Stimulated activated CD8-positive, alpha-beta memory T cell treated with anti-CD3 and anti-CD28 coated beads, Interleukin-15, amount 100 ng/mL, for 48 hours (primary cell): ENCODE results near the gene ATCAY.
"Not testable (repeated sequence)": the region's sequence is repeated elsewhere in the genome, so short reads cannot be mapped to it uniquely, and the experiment has no call there.

Source experiments
- DNase-seq, 2 donors: peaks; one replicate each; pipeline ENCODE4 v3.0.0-alpha.2; 2020; ENCODE audit warnings: low read depth in 2 of 2

Gene ATCAY

GRCh38 chr19:3902317-3902973 lies 22.0 kb downstream of the ATCAY start:
- DNase-seq, result no peak

- DNase-seq, result no peak
Observed at GRCh38 chr19:3904233-3904632, 23.7 kb downstream of the ATCAY start.

DNA sequence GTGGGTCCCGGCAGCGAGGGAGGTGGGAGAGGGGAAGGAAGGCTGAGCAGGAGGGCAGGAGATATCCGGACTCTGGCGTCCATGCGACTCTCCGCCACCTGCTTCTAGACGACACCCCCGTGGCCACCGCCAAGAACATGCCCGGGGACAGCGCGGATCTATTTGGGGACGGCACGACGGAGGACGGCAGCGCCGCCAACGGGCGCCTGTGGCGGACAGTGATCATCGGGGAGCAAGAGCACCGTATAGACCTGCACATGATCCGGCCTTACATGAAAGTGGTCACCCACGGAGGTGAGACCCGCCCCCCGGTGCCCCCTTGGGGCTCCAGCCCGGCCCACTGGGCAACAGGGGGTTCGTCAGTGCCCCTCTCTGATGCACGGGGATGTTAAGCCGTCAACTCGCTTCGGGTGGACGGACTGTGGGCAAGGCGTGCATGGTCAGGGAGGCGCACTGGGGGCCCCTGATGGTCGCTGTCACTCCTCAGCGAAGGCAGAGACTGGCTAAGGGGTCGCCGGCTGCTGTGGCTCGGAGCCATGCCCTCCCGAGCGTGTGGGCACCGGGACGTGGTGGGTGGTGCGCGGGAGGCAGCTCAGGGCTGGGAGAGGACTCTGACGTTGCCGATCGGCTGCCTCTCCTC lies 27.3 kb downstream of the ATCAY start:
- DNase-seq, result no peak

GRCh38 chr19:3908266-3909054 lies 28.0 kb downstream of the ATCAY start:
- no peak for DNase-seq

DNA sequence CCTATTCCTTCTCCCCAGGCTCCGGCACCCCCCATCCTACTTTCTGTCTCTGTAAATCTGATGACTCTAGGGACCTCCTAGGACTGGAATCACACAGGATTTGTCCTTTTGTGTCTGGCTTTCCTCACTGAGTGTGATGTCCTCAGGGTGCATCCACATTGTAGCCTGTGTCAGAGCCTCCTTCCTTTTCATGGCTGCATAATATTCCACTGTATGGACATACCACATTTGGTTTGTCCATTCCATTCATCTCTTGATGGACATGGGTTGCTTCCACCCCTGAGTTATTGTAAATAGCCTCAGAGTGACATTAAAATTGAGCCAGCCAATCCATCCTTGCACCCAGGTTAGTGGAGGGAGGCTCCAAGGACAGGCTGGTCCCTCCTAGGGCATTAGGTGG lies 29.6 kb downstream of the ATCAY start:
- DNase-seq, result no peak

- no peak for DNase-seq
Observed at GRCh38 chr19:3914199-3914598, 33.7 kb downstream of the ATCAY start.

DNA sequence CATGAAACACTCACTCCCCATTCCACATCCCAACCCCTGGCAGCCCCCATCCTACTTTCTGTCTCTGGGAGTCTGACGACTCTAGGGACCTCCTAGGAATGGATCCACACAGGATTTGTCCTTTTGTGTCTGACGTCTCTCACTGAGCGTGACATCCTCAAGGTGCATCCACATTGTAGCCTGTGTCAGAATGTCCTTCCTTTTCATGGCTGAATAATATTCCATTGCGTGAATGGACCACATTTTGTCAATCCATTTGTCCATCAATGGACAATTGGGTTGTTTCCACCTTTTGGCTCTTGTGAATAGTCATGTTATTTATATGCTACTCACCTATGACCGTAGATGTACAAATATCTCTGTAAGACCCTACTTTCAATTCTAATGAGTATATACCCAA lies 35.5 kb downstream of the ATCAY start:
- DNase-seq, result no peak

GRCh38 chr19:3919793-3920192 lies 39.3 kb downstream of the ATCAY start:
- no peak for DNase-seq

DNA sequence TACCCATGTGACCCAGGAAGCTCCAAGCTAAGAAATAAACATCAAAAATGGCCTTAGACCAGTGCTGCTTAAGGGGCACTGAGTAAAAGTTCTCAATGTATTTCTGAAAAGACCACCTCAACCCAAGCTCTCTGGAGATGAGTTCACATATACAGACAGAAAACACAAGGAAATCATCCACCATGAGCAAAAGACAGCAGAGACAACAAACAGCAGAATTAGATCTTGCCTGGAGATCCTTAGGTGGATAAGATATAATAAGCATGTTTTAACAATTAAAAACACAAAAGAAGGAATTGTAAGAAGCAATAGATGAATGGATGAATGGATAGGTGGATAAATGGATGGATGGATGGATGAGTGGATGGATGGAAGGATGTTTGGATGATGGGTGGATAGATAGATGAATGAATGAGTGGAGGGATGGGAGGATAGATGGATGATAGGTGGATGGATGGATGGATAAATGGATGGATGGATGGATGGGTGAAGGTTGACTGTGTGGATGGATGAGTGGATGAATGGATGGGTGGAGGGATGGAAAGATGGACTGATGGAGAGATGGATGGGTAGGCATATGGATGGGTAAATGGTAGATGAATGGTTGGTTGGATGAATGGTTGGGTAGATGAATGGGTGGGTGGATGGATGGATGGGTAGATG lies 42.7 kb downstream of the ATCAY start:
- no peak for DNase-seq

DNA sequence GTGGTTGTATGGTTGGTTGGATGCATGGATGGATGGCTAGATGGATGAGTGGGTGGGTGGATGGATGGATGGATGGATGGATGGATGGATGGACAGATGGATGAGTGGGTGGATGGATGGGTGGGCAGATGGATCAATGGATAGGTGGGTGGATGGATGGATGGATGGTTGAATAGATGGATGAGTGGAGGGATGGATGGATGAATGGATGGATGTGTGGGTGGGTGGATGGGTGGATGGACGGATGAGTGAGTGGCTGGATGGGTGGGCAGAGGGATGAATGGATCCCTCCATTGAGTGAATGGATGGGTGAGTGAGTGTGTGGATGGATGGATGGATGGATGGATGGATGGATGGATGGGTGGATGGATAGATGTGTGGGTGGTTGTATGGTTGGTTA lies 43.4 kb downstream of the ATCAY start:
- no peak for DNase-seq

- no peak for DNase-seq
Observed at GRCh38 chr19:3931041-3931440, 50.6 kb downstream of the ATCAY start.

DNA sequence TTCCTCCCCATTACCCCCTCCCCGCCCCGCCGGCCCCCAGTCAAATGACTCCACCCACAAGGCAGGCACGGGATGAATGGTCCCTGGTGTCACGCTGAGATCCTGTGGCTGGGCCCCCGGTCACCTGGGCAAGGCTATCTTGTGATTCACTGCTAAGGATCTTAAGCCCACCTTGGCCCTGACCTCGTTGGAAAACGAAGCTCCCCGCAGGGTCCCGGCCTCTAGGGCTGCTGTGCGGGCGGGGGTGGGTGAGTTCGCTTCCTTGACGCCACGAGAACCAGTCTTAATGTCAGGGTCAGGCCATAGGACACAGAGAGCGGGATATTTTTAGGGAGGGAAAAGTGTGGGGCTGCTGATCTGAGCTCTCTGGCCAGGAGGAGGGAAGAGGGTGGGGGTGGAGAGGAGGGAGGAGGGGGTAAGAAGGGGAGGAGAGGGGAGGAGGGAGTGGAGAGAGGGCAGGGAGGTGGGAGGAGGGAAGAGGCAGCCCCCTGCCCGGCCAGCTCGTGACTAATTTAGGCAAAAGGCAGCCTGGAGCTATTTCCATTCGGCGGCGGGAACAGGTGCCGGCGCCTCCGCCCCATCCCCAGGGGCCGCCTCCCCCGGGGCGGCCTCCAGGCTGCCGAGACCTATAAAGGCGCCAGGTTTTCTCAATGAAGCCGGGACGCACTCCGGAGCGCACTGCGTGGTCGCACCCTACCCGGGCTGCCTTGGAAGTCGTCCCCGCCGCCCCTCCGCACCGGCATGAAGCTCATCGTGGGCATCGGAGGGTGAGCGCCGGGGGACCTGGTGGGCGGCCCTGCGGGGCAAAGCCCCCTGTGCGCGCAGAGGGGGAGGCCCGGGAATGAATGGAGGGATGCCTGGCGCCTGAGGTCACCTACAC lies 52.7 kb downstream of the ATCAY start, which contains the start of gene NMRK2:
NMRK2 (plus strand) TSS at position 139 of the 880 bp plus-strand sequence; CDS start at position 742, 603 bp downstream.
- no peak for DNase-seq

DNA sequence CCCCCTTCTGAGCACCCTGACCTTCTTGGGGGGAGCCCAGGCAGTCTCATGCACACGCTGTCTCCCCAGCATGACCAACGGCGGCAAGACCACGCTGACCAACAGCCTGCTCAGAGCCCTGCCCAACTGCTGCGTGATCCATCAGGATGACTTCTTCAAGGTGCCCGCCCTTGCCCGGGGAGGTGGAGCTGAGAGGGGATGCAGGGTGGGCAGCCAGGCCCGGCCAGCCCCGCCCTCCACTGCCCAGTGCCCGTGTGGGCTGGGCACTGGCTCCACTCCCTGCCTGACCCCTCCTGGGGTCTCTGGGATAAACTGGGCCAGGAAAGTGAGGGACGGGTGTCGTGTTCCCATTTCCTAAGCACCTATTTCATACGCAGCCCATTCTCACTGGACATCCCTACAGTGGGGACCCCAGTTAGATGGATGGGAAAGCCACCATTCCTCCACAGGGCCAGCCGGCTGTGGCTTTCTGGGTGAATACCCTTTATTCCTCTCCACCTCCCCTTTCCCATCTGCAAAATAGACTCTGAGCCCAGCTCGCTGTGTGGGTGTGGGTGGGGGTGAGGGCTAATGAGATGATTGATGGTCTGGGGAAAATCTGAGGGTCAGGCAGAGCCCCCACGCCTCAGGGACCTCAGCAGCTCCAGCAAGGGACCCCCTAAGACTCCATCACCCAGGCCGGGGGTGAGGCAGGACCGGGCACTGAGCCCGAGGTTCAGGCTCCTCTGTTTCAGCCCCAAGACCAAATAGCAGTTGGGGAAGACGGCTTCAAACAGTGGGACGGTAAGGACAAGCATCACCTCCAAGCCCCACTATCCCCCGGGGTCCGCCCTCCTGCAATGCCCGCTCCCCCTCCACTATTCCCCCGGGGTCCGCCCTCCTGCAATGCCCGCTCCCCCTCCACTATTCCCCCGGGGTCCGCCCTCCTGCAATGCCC lies 56.3 kb downstream of the ATCAY start:
- no peak for DNase-seq

DNA sequence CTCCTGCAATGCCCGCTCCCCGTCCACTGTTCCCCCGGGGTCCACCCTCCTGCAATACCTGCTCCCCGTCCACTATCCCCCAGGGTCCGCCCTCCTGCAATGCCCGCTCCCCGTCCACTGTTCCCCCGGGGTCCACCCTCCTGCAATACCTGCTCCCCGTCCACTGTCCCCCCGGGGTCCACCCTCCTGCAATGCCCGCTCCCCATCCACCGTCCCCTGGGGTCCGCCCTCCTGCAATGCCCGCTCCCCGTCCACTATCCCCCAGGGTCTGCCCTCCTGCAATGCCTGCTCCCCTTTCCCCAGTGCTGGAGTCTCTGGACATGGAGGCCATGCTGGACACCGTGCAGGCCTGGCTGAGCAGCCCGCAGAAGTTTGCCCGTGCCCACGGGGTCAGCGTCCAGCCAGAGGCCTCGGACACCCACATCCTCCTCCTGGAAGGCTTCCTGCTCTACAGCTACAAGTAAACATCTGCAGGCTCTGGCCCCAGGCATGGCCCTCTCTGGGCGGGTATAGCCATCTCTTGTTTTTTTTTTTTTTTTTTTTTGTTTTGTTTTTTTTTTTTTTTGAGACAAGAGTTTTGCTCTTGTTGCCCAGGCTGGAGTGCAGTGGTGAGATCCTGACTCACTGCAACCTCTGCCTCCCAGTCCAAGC lies 57.9 kb downstream of the ATCAY start:
- not testable (repeated sequence) for DNase-seq

DNA sequence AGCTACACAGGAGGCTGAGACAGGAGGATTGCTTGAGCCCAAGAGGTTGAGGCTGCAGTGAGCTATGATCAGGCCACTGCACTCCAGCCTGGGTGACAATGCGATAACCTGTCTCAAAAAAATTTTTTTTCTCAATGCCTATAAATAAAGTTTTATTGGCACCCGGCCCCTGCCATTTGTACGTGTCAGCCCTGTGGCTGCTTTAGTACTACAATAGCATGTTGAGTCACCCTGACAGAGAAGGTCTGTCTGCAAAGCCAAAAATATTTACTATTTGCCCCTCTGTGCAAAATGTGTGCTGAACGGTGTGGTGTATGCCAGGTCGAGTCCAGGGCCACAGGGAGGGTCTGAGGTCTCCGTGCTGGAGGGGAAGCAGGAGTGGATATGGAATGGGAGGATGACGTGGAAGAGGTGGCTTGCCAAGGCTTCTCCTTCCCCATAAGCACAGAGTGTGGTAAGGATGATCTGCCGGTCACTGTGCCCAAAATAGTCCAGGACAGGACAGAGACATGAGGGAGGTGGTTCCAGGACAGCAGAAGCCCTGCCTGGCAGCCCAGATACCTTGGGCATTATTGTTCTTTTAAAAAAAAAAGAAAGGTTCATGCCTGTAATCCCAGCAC lies 62.4 kb downstream of the ATCAY start:
- no peak for DNase-seq

DNA sequence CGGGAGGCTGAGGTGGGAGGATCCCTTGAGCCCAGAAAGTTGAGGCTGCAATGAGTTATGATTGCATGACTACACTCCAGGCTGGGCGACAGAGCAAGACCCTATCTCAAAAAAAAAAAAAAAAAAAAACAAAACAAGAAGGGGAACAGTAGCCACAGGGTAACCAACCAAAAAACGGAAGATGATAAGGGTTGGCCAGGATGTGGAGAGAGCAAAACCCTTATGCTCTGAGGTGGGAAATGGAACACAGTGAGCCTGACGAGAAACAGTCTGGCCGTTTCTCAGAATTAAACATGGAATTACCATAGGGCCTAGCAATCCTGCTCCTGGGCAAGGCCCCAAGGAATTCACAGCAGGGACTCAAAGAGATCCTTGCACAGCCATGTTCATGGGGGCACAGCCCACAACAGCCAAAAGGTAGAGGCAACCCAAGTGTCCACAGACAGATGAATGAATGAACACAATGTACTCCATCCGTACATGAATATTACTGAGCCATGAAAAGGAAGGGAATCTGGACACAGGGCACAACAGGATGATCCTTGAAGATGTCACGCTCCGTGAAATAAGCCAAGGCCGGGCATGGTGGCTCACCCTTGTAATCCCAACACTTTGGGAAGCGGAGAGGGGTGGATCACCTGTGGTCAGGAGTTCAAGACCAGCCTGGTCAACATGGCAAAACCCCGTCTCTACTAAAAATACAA lies 63.7 kb downstream of the ATCAY start:
- no peak for DNase-seq

GRCh38 chr19:3945838-3946237 lies 65.4 kb downstream of the ATCAY start:
- DNase-seq, result no peak

DNA sequence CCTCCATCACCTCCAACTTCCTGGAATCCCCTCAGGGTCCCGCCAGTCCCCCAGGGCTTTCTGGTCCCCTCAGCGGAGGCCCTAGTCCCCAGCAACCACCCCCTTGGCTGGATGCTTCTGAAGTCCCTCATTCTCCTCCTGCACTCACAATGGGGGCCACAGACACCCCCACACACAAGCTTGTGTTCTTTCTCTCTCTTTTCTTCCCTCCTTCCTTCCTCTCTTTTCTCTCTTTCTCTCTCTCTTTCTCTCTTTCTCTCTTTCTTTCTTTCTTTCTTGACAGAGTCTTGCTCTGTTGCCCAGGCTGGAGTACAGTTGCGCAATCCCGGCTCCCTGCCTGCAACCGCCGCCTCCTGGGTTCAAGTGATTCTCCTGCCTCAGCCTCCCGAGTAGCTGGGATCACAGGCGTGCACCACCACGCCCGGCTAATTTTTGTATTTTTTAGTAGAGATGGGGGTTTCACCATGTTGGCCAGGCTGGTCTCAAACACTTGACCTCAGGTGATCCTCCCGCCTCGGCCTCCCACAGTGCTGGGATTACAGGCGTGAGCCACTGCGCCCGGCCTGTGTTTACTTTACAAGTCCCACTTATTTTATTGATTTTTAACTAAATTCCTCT lies 66.9 kb downstream of the ATCAY start:
- DNase-seq, result not testable (repeated sequence)
